Measurements from ENCODE around the gene LRRFIP2.
"Not testable (repeated sequence)": the region's sequence is repeated elsewhere in the genome, so short reads cannot be mapped to it uniquely, and the experiment has no call there.

LRRFIP2 gene

GRCh38 chr3:37140899-37141541 lies 33.4 kb downstream of the LRRFIP2 start:
- DNase-seq, result no peak

DNA sequence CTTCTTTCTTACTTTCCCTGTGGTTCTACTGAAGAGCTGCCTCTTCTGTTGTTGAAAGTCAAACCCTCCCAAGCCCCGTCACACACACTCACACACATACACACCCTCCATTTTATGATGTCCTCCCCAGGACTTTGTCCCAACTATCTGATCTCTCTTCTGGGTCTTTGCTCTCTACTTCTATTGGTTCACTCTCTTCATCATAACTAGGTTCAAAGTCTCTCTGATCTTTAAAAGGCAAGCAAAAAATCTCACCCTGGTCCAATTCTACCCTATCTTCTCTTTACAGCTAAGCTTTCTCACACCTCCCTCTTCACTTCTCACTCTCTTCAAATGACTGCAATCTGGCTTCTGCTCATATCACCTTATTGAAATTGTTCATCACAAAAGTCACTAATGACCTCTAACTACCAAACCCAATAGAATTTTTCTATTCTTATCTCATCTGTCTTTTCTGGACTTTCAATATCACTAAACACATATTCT lies 34.8 kb downstream of the LRRFIP2 start:
- DNase-seq, result no peak

DNA sequence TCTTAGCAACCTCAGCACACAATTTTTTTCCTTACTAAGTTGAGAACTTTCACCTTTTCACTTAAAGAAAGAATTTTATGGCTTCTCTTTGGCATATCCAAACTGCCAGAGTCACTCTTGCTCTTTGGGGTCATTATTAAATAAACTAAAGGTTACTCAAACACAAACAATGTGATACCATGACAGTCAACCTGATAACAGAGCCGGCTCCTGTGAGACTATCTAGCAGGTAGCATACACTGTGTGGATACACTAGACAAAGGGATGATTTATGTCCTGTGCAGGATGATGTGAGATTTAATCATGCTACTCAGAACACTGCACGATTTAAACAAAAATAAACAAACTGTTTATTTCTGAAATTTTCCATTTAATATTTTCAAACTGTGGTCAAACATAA lies 35.6 kb downstream of the LRRFIP2 start:
- no peak for DNase-seq

- no peak for DNase-seq
These were observed 36.9 kb downstream of the LRRFIP2 start for GRCh38 chr3:37137516-37137915.

DNA sequence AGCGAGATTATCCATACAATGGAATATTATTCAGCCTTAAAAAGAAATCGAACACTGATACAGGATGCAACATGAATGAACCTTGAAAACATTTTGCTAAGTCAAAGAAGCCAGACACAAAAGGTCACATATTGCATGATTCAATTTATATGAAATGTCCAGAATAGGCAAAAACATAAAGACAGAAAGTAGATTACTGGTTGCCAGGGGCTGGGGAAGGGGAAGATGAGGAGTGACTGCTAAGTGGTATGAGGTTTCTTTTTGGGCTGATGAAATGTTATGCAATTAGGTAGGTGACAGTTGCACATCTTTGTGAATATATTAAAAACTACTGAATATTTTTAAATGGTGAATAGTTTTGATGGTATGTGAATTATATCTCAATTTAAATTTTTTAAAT lies 38.3 kb downstream of the LRRFIP2 start:
- no peak for DNase-seq

GRCh38 chr3:37135561-37135960 lies 38.8 kb downstream of the LRRFIP2 start:
- no peak for DNase-seq

- DNase-seq, result no peak
These were observed 42.0 kb downstream of the LRRFIP2 start for GRCh38 chr3:37132334-37132733.

DNA sequence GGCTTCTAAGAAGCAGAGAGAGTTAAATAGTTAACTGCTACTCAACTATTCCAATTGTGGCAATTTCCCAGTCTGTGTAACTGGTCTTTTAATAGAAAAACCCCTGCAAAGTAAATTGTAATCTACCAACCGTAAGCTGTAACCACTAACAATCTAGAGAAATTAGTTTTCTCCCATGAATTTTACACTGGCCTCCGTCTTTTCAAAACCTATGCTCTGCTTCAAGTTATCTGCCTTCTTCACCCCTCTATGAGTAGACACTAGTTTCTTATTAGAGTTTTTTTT lies 42.6 kb downstream of the LRRFIP2 start:
- DNase-seq, result no peak

- no peak for DNase-seq
These were observed 43.2 kb downstream of the LRRFIP2 start for GRCh38 chr3:37130984-37131859.

GRCh38 chr3:37130448-37130847 lies 43.9 kb downstream of the LRRFIP2 start:
- no peak for DNase-seq

DNA sequence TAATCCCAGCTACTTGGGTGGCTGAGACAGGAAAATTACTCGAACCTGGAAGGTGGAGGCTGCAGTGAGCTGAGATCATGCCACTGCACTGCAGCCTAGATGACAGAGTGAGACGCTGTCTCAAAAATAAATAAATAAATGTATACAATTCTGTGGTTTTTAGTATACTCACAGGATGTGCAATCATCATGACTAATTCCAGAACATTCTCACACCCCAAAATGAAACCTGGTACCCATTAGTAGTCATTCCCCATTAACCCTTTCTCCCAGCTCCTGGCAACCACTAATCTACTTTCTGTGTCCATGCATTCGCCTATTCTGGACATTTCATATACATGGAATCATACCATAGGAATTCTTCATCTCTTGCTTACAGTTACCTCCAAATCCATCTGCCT lies 44.5 kb downstream of the LRRFIP2 start:
- no peak for DNase-seq

- no peak for DNase-seq
These were observed 47.0 kb downstream of the LRRFIP2 start for GRCh38 chr3:37127340-37127739.

GRCh38 chr3:37126856-37127255 lies 47.5 kb downstream of the LRRFIP2 start:
- DNase-seq, result no peak

DNA sequence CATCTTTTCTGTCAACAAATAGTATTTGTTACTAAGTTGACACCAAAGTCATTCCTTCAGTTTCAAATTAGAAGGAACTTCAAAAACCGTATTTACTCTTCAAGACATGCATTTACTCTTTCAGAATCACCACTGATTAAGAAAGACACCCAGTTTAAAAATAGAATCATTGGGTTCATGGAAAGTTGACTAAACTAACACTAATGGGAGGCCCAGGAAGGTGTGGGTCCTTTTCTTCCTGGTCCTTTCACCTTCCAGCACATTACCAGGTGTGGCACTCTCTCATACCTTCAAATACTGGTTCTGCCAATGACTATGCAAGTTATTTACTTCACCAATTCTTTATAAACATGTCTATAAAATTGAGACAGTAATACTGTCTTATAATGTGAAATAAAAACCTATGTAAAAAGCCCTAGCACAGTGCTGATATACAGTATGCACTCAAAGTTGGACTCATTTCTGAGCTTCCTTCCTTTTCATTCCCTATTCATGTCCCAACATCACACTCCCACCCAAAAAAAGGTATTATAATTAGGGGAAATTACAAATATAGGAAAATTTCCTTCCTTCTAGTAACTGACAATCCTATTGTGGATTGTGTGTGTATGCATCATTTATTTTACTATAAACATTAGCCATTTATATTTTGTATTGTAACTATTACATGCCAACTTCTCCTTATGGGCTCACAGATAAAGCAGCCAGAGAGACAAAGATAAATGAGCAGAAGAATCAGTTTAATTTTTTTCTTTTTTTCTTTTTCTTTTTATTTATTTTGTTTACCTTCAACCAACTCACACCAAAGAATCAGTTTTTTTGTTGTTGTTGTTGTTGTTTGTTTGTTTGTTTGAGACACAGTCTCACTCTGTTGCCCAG lies 48.9 kb downstream of the LRRFIP2 start:
- no peak for DNase-seq

DNA sequence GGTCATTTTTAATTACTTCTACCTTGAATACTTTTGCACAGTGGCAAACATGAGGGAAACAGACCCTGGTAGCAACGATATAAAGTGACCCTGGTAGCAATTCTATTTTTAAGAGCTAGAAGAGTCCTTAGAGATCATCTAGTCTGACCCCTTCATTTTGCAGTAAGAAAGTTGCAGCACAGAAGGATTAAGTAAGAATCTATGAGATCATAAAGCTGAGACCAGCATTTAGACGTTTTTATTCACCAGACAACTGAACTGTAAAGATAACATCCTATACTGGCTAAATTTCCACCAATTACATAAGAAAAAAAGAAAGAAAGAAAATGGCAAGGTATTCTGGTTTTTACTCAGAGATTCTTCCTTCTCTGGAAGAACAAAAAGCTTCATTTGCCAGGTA lies 49.9 kb downstream of the LRRFIP2 start:
- no peak for DNase-seq

DNA sequence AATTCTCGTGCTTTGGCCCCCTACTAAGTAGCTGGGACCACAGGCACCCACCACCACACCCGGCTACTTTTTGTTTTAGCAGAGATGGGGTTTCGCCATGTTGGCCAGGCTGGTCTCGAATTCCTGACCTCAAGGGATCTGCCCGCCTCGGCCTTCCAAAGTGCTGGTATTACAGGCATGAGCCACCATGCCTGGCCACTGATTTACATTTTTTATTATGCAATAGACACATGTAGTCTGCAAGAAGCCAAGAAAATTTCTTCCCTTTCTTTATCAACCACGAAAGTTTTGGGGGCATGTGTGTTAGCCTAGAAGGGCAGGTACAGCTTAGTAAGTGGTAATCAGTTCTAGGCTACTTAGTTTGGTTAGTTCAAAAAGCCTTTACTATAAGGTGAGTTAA lies 51.1 kb downstream of the LRRFIP2 start:
- DNase-seq, result no peak

GRCh38 chr3:37122069-37122468 lies 52.3 kb downstream of the LRRFIP2 start:
- not testable (repeated sequence) for DNase-seq

GRCh38 chr3:37118163-37118562 lies 56.2 kb downstream of the LRRFIP2 start:
- no peak for DNase-seq

DNA sequence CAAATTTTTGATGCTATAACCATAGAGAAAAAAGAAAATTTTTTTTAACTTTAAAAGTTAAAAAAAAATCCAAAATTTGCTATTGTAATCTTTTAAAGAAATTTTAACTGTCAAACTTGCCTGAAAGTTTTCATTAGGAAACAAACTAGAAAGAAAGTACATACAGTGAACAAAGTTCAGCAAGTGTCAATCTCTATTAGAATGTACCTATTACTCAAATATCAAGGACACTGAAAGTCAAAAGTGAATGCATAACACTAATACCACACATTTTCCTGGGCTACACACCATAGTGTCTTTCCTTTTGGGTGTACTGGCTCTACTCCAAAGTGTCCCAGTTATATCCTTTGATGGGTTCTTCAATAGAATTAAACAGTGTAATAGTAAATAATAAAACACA lies 56.8 kb downstream of the LRRFIP2 start:
- no peak for DNase-seq

DNA sequence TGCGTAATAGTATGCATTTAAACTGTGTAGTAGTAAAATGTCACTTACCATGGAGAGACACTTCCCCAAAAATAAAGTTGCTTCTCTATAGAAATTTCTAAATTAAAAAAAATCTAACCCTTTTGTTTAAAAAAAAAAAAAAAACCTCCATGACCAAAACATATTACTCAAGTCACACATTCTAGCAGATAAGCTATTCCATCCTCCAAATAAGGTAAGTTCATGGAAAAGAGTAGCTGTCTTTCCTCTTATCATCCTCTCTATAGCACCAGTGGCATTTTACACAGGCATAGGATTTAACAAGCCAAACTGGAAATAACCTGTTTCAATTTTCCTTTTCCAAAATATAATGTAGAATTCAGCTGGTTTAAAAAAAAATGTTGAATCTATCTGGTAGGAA lies 57.4 kb downstream of the LRRFIP2 start:
- DNase-seq, result no peak

DNA sequence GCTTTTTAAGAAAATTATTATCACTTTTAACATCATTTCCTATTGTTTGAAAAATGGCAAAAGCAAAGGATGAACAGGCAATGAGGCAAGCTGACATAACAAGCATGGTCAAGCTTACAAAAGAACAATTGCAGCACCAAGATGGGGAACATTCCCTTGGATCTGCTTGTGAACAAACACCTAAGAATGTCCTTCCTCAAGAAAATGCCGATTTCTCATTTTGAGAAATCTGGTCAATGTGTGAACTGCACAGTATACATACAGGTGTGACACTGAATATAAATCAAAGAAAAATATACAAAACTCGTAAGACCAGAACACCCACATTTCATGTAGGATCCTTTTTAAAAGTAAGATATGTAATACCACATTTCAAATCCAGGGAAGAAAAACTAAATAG lies 58.9 kb downstream of the LRRFIP2 start:
- no peak for DNase-seq

- no peak for DNase-seq
These were observed 59.9 kb downstream of the LRRFIP2 start for GRCh38 chr3:37114251-37115145.

- DNase-seq, result no peak
These were observed 61.4 kb downstream of the LRRFIP2 start for GRCh38 chr3:37112987-37113386.

All from activated CD4-positive, alpha-beta T cell treated with anti-CD3 and anti-CD28 coated beads for 1 hour (primary cell).